ENCODE measurements around the gene SPACA5.
"Not testable (repeated sequence)": the region's sequence is repeated elsewhere in the genome, so short reads cannot be mapped to it uniquely, and the experiment has no call there.

SPACA5 gene
- 0 reads per million in 4 experiments for total RNA-seq

- not testable (repeated sequence) for DNase-seq
These were observed at the start of gene SPACA5 for GRCh38 chrX:48006688-48007087. SPACA5 (plus strand) TSS chrX:48006988; CDS start chrX:48007803, 815 bp downstream.

GRCh38 chrX:47958206-47958605, 48.6 kb upstream of the SPACA5 start:
- not testable (repeated sequence) for DNase-seq

- no peak for DNase-seq
These were observed 47.9 kb upstream of the SPACA5 start for GRCh38 chrX:47958761-47959342.

- no peak for DNase-seq
These were observed 46.4 kb upstream of the SPACA5 start for GRCh38 chrX:47960406-47960805.

GRCh38 chrX:47961830-47962229, 45.0 kb upstream of the SPACA5 start:
- DNase-seq = not testable (repeated sequence)

GRCh38 chrX:47965526-47965925, 41.3 kb upstream of the SPACA5 start:
- not testable (repeated sequence) for DNase-seq

GRCh38 chrX:47973235-47973634, 33.6 kb upstream of the SPACA5 start:
- DNase-seq = no peak

GRCh38 chrX:47976254-47977151, 30.3 kb upstream of the SPACA5 start:
- DNase-seq = no peak

- DNase-seq = no peak
These were observed 15.3 kb upstream of the SPACA5 start for GRCh38 chrX:47991263-47992094.

GRCh38 chrX:47992095-47992380, 14.8 kb upstream of the SPACA5 start:
- DNase-seq = no peak

- DNase-seq = no peak
These were observed 14.1 kb upstream of the SPACA5 start for GRCh38 chrX:47992669-47993068.

GRCh38 chrX:48001260-48001659, 5.5 kb upstream of the SPACA5 start:
- DNase-seq = no peak

GRCh38 chrX:48002319-48002718, 4.5 kb upstream of the SPACA5 start:
- DNase-seq = no peak

GRCh38 chrX:48002929-48003328, 3.9 kb upstream of the SPACA5 start:
- DNase-seq = no peak

- DNase-seq = no peak
These were observed 3.4 kb upstream of the SPACA5 start for GRCh38 chrX:48003367-48003757.

- peak; percentile 90 for DNase-seq
These were observed 2.9 kb upstream of the SPACA5 start, which contains the start of gene ZNF182 for GRCh38 chrX:48003758-48004457. ZNF182 (minus strand) TSS chrX:48003989; CDS start chrX:48002609, 1,380 bp downstream.

GRCh38 chrX:48009445-48009960, 2.7 kb downstream of the SPACA5 start:
- DNase-seq = not testable (repeated sequence)

GRCh38 chrX:48016583-48017310, 10.0 kb downstream of the SPACA5 start:
- not testable (repeated sequence) for DNase-seq

- not testable (repeated sequence) for DNase-seq
These were observed 13.1 kb downstream of the SPACA5 start for GRCh38 chrX:48019892-48020291.

- DNase-seq = not testable (repeated sequence)
These were observed 13.7 kb downstream of the SPACA5 start for GRCh38 chrX:48020472-48020871.

All from effector CD8-positive, alpha-beta T cell (primary cell).